ENCODE data around the gene RABEP1.
"Not testable (repeated sequence)": the region's sequence is repeated elsewhere in the genome, so short reads cannot be mapped to it uniquely, and the experiment has no call there.

RABEP1 gene

GRCh38 chr17:5429191-5429887 is 147.3 kb downstream of the RABEP1 start:
- DNase-seq, result peak in 1 of 3 experiments; percentile 8

GRCh38 chr17:5430413-5430999 is 148.4 kb downstream of the RABEP1 start:
- DNase-seq, result no peak

- not testable (repeated sequence) for DNase-seq
Measured at GRCh38 chr17:5431234-5431633, 149.2 kb downstream of the RABEP1 start.

- DNase-seq, result no peak
Measured at GRCh38 chr17:5431949-5432556, 150.0 kb downstream of the RABEP1 start.

GRCh38 chr17:5434984-5435383 is 152.9 kb downstream of the RABEP1 start:
- no peak for DNase-seq
